ENCODE results near the gene EML1.

Gene EML1

GRCh38 chr14:99802301-99803105 lies 9.3 kb downstream of the EML1 start:
- DNase-seq (ENCODE audit: low read depth in 1 of 2, low spot score in 1 of 2) = no peak

- DNase-seq (ENCODE audit: low read depth in 1 of 2, low spot score in 1 of 2) = no peak
These were observed 10.0 kb downstream of the EML1 start for GRCh38 chr14:99803106-99803775.

- no peak for DNase-seq (ENCODE audit: low read depth in 1 of 2, low spot score in 1 of 2)
These were observed 10.6 kb downstream of the EML1 start for GRCh38 chr14:99803803-99804202.

GRCh38 chr14:99805757-99806439 lies 12.7 kb downstream of the EML1 start:
- no peak for DNase-seq (ENCODE audit: low read depth in 1 of 2, low spot score in 1 of 2)

- no peak for DNase-seq (ENCODE audit: low read depth in 1 of 2, low spot score in 1 of 2)
These were observed 13.6 kb downstream of the EML1 start for GRCh38 chr14:99806836-99807235.

GRCh38 chr14:99807413-99808153 lies 14.4 kb downstream of the EML1 start:
- DNase-seq (ENCODE audit: low read depth in 1 of 2, low spot score in 1 of 2) = no peak

GRCh38 chr14:99808154-99808505 lies 14.9 kb downstream of the EML1 start:
- DNase-seq (ENCODE audit: low read depth in 1 of 2, low spot score in 1 of 2) = no peak

- no peak for DNase-seq (ENCODE audit: low read depth in 1 of 2, low spot score in 1 of 2)
These were observed 15.3 kb downstream of the EML1 start for GRCh38 chr14:99808515-99808914.

- DNase-seq (ENCODE audit: low read depth in 1 of 2, low spot score in 1 of 2) = no peak
These were observed 16.1 kb downstream of the EML1 start for GRCh38 chr14:99809360-99809759.

GRCh38 chr14:99809859-99810558 lies 16.8 kb downstream of the EML1 start:
- DNase-seq (ENCODE audit: low read depth in 1 of 2, low spot score in 1 of 2) = no peak

GRCh38 chr14:99810559-99810874 lies 17.3 kb downstream of the EML1 start:
- no peak for DNase-seq (ENCODE audit: low read depth in 1 of 2, low spot score in 1 of 2)

GRCh38 chr14:99812096-99812750 lies 19.0 kb downstream of the EML1 start:
- DNase-seq (ENCODE audit: low read depth in 1 of 2, low spot score in 1 of 2) = no peak

GRCh38 chr14:99812892-99813291 lies 19.7 kb downstream of the EML1 start:
- DNase-seq (ENCODE audit: low read depth in 1 of 2, low spot score in 1 of 2) = no peak

- DNase-seq (ENCODE audit: low read depth in 1 of 2, low spot score in 1 of 2) = no peak
These were observed 22.5 kb downstream of the EML1 start for GRCh38 chr14:99815696-99816095.

GRCh38 chr14:99816217-99816616 lies 23.0 kb downstream of the EML1 start:
- DNase-seq (ENCODE audit: low read depth in 1 of 2, low spot score in 1 of 2) = no peak

GRCh38 chr14:99816642-99817041 lies 23.4 kb downstream of the EML1 start:
- no peak for DNase-seq (ENCODE audit: low read depth in 1 of 2, low spot score in 1 of 2)

- DNase-seq (ENCODE audit: low read depth in 1 of 2, low spot score in 1 of 2) = no peak
These were observed 24.1 kb downstream of the EML1 start for GRCh38 chr14:99817331-99817730.

GRCh38 chr14:99818503-99819036 lies 25.4 kb downstream of the EML1 start:
- no peak for DNase-seq (ENCODE audit: low read depth in 1 of 2, low spot score in 1 of 2)

- DNase-seq (ENCODE audit: low read depth in 1 of 2, low spot score in 1 of 2) = no peak
These were observed 26.3 kb downstream of the EML1 start for GRCh38 chr14:99819514-99819913.

GRCh38 chr14:99820702-99821331 lies 27.6 kb downstream of the EML1 start:
- DNase-seq (ENCODE audit: low read depth in 1 of 2, low spot score in 1 of 2) = no peak
